Measurements from ENCODE around the gene DNAJC11. TPM values are rescaled to one million over a fixed set of nuclear protein-coding genes. Genes with fewer than 3 reads are reported as not detected.
A peak's percentile ranks its signal among the peaks of the same experiment; 100 is the strongest.
"Not testable (repeated sequence)": the region's sequence is repeated elsewhere in the genome, so short reads cannot be mapped to it uniquely, and the experiment has no call there.

DNAJC11 gene
- total RNA-seq, 1 donor from 2014 or later: 17.9 TPM

- FAIRE-seq (no peak), DNase-seq (ENCODE audit: low read depth) (peak; percentile 56)
- Histone ChIP-seq H3K36me3 (ENCODE audit: control insufficient read depth, insufficient read depth, low read length) (peaks cover 16% of the 10 kb centered on the region), H3K27me3 (ENCODE audit: control insufficient read depth, insufficient read depth, low read length) (no peaks in the 10 kb centered on the region), H3K4me3 (ENCODE audit: low read depth, low read length) (peak within 1 kb of the TSS; percentile 99)
- TF ChIP-seq CTCF (IDR thresholded peaks at IDR 0.05; ENCODE audit: insufficient read depth, low read length, severe bottlenecking): no peak
Observed at GRCh38 chr1:6602669-6603237, 98.9 kb downstream of the DNAJC11 start, which contains the start of gene KLHL21. TSS of gene KLHL21 (minus strand) at chr1:6602869. CDS start at chr1:6602817, 52 bp downstream.

GRCh38 chr1:6601923-6602668 lies 99.5 kb downstream of the DNAJC11 start:
- peak overlapping the region; percentile 99 for H3K4me3 ChIP-seq (ENCODE audit: low read depth, low read length)
- TF ChIP-seq CTCF (IDR thresholded peaks at IDR 0.05; ENCODE audit: insufficient read depth, low read length, severe bottlenecking): no peak
- peak; percentile 20 for DNase-seq (ENCODE audit: low read depth)
- peaks cover 22% of the 10 kb centered on the region for H3K36me3 ChIP-seq (ENCODE audit: control insufficient read depth, insufficient read depth, low read length)
- FAIRE-seq: no peak
- no peaks in the 10 kb centered on the region for H3K27me3 ChIP-seq (ENCODE audit: control insufficient read depth, insufficient read depth, low read length)

GRCh38 chr1:6601049-6601922 lies 100.3 kb downstream of the DNAJC11 start:
- TF ChIP-seq CTCF (IDR thresholded peaks at IDR 0.05; ENCODE audit: insufficient read depth, low read length, severe bottlenecking): peak; percentile 25
- FAIRE-seq (no peak), DNase-seq (ENCODE audit: low read depth) (peak; percentile 98)
- Histone ChIP-seq H3K27me3 (ENCODE audit: control insufficient read depth, insufficient read depth, low read length) (no peaks in the 10 kb centered on the region), H3K4me3 (ENCODE audit: low read depth, low read length) (peak overlapping the region; percentile 99), H3K36me3 (ENCODE audit: control insufficient read depth, insufficient read depth, low read length) (peaks cover 29% of the 10 kb centered on the region)

GRCh38 chr1:6600410-6601048 lies 101.1 kb downstream of the DNAJC11 start:
- peak; percentile 22 for DNase-seq (ENCODE audit: low read depth)
- FAIRE-seq: no peak
- no peak for TF ChIP-seq CTCF (IDR thresholded peaks at IDR 0.05; ENCODE audit: insufficient read depth, low read length, severe bottlenecking)
- Histone ChIP-seq H3K27me3 (ENCODE audit: control insufficient read depth, insufficient read depth, low read length) (no peaks in the 10 kb centered on the region), H3K36me3 (ENCODE audit: control insufficient read depth, insufficient read depth, low read length) (peaks cover 35% of the 10 kb centered on the region), H3K4me3 (ENCODE audit: low read depth, low read length) (peak overlapping the region; percentile 99)

GRCh38 chr1:6599991-6600390 lies 101.6 kb downstream of the DNAJC11 start:
- Histone ChIP-seq H3K36me3 (ENCODE audit: control insufficient read depth, insufficient read depth, low read length) (peaks cover 40% of the 10 kb centered on the region), H3K4me3 (ENCODE audit: low read depth, low read length) (peak overlapping the region; percentile 99)
- DNase-seq (ENCODE audit: low read depth); H3K27me3 ChIP-seq (ENCODE audit: control insufficient read depth, insufficient read depth, low read length); FAIRE-seq: not testable (repeated sequence)

Data from bronchial epithelial cell (primary cell).